ENCODE results near the gene RHOBTB3. TPM values are rescaled to one million over a fixed set of nuclear protein-coding genes. Genes with fewer than 3 reads are reported as not detected.

Gene RHOBTB3
- total RNA-seq, 4 donors from 2014 or later = 4.7 to 59.3 (median 13.6) TPM

GRCh38 chr5:95762652-95763041, 31.5 kb downstream of the RHOBTB3 start:
- no peaks in the 10 kb centered on the region for H3K9me3 ChIP-seq

GRCh38 chr5:95763941-95764340, 32.8 kb downstream of the RHOBTB3 start:
- Histone ChIP-seq H3K9me3 (no peaks in the 10 kb centered on the region), H3K27me3 (no peaks in the 10 kb centered on the region), H3K27ac (no peak overlapping the region), H3K4me3 (no peak overlapping the region), H3K36me3 (peaks cover 0 to 13% (median 0%) of the 10 kb centered on the region in 3 donors), H3K4me1 (peaks cover 0 to 33% (median 10%) of the 10 kb centered on the region in 3 donors)
- DNase-seq = no peak
- intact Hi-C loops (cut with DNase I) = no loop called here
- WGBS, 2 donors = 78 to 85% methylated on average over 6 of the region's 6 CpGs
- TF ChIP-seq POLR2A (IDR thresholded peaks at IDR 0.05) (no peak), CTCF (IDR thresholded peaks at IDR 0.05) (no peak)

More at GRCh38 chr5:95762652-95763041, 31.5 kb downstream of the RHOBTB3 start:
- Histone ChIP-seq H3K4me1 (peaks cover 0 to 36% (median 10%) of the 10 kb centered on the region in 3 donors), H3K36me3 (peaks cover 0 to under 1% (median 0%) of the 10 kb centered on the region in 3 donors), H3K27me3 (no peaks in the 10 kb centered on the region), H3K4me3 (no peak overlapping the region), H3K27ac (no peak overlapping the region)
- no peak for DNase-seq
- 86 to 90% methylated on average over 4 to 5 of the region's 5 CpGs for WGBS, 2 donors
- intact Hi-C loops (cut with DNase I) = no loop called here
- TF ChIP-seq CTCF (IDR thresholded peaks at IDR 0.05) (no peak), POLR2A (IDR thresholded peaks at IDR 0.05) (no peak)

- H3K27me3 ChIP-seq = no peaks in the 10 kb centered on the region
- H3K4me1 ChIP-seq = peaks cover 0 to 22% (median 5%) of the 10 kb centered on the region in 3 donors
- H3K4me3 ChIP-seq = no peak overlapping the region
- H3K36me3 ChIP-seq = peaks cover 0 to 22% (median 5%) of the 10 kb centered on the region in 3 donors
- DNase-seq = no peak
- no peak overlapping the region for H3K27ac ChIP-seq
- intact Hi-C loops (cut with DNase I) = no loop called here
- WGBS, 2 donors = 91 to 93% methylated on average over 5 to 8 of the region's 9 CpGs
- TF ChIP-seq CTCF (IDR thresholded peaks at IDR 0.05) = no peak
- TF ChIP-seq POLR2A (IDR thresholded peaks at IDR 0.05) = no peak
- H3K9me3 ChIP-seq = no peaks in the 10 kb centered on the region
Measured at GRCh38 chr5:95768731-95769130, 37.6 kb downstream of the RHOBTB3 start.

GRCh38 chr5:95770830-95771708, 39.9 kb downstream of the RHOBTB3 start:
- Histone ChIP-seq H3K9me3 (no peaks in the 10 kb centered on the region), H3K36me3 (peaks cover 0 to 22% (median 5%) of the 10 kb centered on the region in 3 donors), H3K4me3 (no peak overlapping the region), H3K27me3 (no peaks in the 10 kb centered on the region), H3K27ac (peak overlapping the region; percentile 29 to 69 (median 54)), H3K4me1 (peaks cover 0 to 28% (median 5%) of the 10 kb centered on the region in 3 donors)
- WGBS, 2 donors = 42 to 57% methylated on average over 8 of the region's 8 CpGs
- intact Hi-C loops (cut with DNase I) = no loop called here
- TF ChIP-seq POLR2A (IDR thresholded peaks at IDR 0.05) = no peak
- TF ChIP-seq CTCF (IDR thresholded peaks at IDR 0.05) = no peak
- no peak for DNase-seq

- no peak for DNase-seq
- H3K9me3 ChIP-seq = no peaks in the 10 kb centered on the region
- H3K36me3 ChIP-seq = peaks cover 0 to 22% (median 5%) of the 10 kb centered on the region in 3 donors
- TF ChIP-seq CTCF (IDR thresholded peaks at IDR 0.05) (no peak), POLR2A (IDR thresholded peaks at IDR 0.05) (no peak)
- intact Hi-C loops (cut with DNase I) = no loop called here
- H3K4me3 ChIP-seq = no peak overlapping the region
- no peaks in the 10 kb centered on the region for H3K27me3 ChIP-seq
- peak overlapping the region in 2 of 4 donors; percentile 62 to 69 for H3K27ac ChIP-seq
- peaks cover 0 to 28% (median 5%) of the 10 kb centered on the region in 3 donors for H3K4me1 ChIP-seq
- WGBS, 2 donors = 77% methylated on average over 2 of the region's 2 CpGs
Measured at GRCh38 chr5:95771892-95772291, 40.8 kb downstream of the RHOBTB3 start.
